ENCODE data around the gene BCO2.
A peak's percentile ranks its signal among the peaks of the same experiment; 100 is the strongest.

BCO2 gene

DNA sequence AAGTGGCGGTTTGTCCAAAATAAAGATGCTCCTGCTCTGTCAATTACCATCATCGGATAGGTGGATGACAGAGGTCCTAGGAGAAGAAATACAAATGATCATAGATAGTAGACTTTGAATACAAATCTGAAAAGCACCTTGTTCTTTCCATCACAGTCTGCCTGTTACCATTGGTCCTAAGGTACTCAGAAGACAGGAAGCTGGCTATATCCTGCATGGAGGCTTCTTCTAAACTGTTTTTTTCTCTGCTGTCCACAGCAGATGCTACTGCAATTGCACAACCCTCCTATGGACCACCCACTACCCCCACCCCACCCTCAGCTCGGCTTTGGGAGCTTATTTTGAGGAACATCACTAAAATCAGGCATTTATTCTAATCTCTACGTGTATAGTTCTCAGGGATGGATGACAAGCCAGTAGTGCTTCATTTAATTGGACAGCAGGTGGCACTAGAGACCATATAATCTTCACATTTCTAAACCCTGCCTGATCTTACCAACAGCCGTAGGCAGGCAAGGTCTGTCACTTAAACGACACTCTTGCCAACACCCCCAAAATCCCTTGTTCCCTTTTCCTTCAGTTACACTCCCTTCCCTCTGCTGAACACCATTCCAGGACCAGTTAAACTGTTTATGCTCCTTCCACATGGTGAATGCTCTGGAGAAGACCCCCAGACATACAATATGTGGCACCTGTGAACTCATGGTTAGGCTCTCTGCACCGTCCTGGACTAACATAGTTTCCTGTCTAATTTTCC, 44.3 kb downstream of the BCO2 start:
- peak; percentile 19 to 20 for DNase-seq

DNA sequence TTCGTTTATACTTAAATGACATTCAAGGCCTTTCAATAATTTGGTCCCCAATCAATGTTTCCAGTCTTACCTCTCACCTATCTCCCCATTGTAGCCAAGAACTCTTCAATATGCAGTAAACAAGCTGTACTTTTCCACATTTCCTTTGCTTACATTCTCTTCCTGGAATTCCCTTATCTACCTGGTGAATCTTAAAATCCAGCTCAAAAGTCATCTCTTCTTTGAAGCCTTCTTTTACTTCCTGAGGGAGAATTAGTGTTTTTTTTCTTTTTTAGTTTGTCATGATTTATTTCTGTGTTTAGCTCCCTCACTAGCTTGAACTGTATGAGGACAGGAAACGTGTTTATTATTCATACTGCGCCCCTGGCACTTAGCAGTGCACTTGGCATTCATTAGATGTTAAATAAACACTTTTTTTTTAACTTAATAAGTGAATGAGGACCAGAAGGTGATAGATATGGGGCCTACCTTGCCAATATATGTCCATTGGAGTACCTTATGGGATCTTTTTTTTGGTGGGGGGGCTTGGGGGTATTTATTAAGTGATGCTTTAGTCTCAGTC, 46.0 kb downstream of the BCO2 start:
- no peak for DNase-seq

DNA sequence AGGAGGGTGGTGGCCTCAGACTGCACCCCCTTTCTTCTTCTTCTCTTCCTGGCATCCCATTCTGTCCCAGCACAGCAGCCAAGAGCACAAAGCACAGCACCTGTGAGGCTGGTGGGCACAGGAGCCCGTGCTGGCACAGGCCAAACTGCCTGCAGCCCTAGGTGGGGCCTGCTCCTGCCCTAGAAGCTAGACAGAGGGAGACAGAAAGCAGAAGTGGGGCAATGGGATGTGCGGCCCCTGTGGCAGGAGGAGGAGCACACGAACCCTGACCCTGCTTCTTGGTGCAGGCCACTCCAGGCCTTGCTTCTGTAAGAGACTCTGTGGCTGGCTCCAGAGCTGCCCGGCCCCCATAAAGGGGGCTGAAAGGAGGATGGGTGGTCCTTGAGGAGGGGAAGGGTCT, 47.0 kb downstream of the BCO2 start:
- no peak for DNase-seq

DNA sequence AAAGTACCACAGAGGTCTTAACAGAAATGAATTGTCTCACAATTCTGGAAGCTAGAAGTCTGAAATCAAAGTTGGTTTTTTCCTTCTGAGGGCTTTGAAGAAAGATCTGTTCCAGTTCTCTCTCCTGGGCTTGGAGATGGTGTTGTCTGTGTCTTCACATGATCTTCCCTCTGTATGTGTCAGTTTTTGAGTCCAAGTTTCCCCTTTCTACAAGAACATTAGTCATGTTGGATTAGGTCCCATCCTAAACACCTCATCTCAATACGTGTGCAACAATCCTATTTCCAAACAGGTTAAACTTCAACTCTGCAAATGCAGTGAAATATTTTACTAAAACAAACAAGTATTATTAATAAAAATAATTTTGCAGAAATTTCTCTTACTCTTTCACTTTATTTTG, 47.8 kb downstream of the BCO2 start:
- no peak for DNase-seq

DNA sequence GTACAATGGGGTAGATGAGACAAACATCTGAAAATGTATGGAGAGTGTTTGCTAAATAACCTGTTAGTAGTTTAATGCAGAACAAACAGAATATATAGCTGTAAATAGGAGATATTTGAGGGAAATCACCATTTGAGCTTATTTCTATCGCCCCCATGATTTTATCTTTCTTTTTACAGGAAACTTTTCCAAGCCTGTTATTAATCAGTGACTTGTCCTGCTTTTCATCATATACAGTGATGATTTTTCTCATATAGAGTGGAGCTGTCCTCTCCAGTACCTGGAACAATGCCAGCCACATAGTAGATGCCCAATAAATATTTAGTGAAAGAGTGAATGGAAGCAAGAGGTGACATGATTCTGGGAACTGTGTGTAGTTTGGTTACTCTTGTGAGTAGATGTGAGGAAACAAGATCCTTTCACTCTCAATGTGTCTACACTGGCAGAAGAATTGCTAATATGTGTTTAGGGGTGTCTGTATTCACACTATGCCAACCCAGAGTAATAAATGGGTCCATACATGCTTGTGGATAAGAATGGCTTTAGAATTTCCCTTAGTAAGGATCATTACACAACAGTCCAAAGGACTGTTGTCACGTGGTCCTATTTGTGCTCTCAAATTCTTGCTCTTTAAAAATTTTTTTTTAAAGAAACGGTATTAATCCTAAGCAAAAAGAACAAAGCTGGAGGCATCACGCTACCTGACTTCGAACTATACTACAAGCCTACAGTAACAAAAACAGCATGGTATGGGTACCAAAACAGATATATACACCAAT, 48.6 kb downstream of the BCO2 start:
- DNase-seq = no peak

DNA sequence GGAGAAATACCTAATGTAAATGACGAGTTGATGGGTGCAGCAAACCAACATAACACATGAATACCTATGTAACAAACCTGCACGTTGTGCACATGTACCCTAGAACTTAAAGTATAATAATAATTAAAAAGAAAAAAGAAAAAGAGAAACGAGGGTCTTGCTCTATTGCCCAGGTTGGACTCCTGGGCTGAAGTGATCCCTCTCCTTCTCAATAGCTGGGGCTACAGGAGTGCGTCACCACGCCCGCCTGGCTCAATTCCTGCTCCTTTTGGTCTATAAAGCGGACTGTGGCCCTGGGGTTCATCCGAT, 50.4 kb downstream of the BCO2 start:
- no peak for DNase-seq

DNA sequence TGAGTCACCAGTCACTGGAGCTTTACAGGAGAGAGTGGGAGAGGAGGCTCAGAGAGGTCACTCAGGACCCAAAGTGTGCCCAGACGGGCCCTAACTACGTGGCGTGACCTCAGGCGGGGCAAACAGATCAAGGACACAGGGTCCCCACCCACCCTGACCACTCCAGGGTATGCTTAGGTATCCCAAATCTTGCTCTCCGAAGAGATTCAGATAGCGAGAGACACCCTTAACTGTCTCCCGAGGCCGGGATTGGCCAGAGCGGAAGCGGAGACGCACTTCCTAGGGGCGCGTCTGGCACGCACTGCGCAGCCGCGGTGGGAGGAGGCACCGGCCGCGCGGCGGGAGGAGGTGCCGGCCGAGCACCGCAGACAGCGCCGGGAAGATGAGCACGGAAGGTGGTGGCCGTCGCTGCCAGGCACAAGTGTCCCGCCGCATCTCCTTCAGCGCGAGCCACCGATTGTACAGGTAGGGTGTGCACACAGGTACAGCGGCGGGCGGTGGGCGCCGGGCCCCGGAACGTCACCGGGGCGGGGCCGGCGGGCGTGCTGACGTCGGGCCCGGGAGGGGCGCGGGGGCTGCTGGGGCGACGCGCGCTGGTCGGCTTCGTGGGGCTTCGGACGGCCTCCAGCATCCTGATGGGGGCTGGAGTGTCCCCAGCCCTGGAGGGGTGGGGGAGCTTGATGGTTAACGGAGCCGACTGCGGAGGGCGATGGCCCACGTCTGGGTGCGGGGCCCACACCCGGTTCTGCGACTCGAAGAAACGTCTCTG, 50.9 kb downstream of the BCO2 start, which contains the start of gene PTS:
TSS of gene PTS (plus strand) at position 367 of the 769 bp plus-strand sequence. CDS start at position 383, 16 bp downstream.
- peak; percentile 75 to 77 for DNase-seq

DNA sequence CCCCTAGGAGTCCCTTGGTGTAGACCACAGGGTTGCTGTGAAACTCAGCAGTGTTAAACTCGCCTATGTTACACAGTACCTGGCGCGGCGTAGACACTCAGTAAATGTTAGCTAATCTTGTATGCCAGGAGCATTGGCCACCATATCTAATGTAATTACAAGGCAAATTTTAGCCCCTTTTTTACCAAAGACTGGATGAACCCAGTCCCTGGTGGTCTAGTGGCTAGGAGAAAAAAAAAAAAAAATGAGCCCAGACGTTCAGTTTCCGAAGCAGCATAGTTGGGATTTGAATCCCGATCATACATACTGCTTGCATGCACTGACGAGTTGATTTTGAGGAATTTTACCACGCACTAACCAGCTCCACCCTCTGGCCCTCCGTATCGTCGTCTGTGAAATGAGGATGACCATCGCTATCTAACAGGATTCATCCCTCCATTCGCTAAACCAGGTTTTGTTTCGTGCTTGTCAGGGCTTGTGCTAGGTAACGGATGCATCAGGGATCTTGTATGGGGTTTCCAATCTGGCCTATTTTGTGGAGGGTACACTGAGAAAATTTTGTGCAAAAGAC, 51.6 kb downstream of the BCO2 start:
- DNase-seq = no peak

DNA sequence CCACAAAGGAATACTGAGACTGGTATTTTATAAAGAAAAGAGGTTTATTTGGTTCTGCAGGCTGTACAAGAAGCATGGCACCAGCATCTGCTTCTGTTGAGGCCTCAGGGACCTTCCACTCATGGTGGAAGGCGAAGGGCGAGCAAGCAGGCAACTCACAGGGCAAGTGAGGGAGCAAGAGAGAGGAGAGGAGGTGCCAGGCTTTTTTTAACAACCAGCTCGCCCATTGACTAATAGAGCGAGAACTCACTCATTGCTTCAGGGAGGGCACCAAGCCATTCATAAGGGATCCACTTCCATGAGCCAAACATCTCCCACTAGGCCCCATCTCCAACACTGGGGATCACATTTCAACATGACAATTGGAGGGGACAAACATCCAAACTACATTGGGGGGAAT, 52.2 kb downstream of the BCO2 start:
- DNase-seq = no peak

DNA sequence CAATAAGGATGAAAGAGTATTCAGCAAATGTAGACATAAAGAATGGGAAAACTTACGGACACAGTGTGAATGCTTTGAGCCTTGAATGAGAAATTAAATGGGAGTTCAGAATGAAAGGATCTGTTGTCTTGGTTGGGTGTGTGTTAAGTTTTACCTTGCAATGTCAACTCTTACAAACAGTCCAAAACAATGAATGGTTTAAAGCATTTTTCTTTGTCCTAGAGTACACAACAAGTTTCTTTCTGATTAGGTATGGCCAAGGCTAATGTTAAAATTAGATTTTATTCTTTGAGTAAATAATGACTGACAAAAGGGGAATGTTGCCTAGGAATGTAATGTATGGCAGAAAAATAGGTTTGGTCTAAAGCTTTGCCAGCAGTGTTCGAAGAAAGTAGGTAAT, 53.4 kb downstream of the BCO2 start:
- DNase-seq = no peak

DNA sequence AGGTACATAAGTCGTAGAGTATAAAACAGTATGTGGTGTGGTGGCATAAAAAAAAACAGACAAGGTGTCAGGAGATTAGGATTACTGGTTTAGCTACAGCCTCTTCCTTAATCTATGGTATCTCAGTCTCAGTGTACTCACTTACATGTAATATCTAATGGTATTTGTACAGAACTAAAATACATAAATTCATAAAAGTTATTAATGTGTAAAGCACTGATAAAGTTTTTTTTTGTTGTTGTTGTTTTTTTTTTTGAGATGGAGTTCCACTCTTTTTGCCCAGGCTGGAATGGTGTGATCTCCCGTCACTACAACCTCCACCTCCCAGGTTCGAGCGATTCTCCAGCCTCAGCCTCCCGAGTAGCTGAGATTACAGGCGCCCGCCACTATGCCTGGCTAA, 53.8 kb downstream of the BCO2 start:
- no peak for DNase-seq

DNA sequence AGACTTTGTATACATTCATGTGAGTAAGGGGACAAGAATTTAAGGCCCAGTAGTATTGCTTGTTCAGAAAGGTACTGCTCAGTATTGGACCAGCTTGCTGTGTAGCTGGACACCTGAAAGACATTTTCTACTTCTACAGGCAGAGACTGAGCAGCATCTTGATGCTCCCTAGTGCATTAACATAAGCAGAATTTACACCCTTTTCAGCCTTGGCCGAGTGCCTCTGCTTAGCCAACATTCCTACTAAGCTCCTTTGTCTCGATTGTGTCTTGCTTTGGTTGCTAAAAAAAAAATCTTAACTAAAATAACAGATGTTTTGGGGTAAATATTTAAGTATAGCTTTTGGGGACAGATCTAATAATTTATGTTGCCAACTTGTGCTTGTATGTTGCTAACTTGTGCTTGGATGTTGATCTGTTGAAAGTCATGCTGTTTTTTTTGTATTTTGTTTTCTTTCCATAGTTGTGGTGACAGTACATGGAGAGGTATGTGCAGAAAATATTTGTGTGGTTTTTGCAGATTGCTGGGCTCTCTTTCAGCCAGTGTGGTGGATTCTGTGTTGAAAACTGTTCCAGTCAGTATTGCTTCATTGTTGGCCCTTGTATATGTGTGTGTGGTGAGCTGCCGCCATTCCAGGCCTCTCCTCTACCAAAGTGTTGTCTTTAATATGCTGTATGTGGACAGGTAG, 54.6 kb downstream of the BCO2 start:
- DNase-seq = no peak

DNA sequence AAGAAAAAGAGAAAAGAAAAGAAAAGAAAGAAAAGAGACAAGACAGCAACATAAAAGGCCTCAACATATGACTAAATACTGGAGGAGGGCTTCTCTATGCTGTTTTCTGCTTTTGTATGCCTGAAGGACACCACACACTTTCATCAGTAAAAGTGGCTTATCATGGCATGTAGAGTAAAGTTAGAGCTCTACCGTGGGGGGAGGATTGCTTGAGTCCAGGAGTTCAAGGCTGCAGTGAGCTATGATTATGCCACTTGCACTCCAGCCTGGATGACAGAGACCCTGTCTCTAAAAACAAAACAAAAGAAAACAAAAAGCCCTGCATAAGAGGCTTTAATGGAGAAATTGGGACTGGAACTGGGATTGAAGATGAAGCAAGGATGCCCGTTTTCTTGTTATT, 56.6 kb downstream of the BCO2 start:
- no peak for DNase-seq

DNA sequence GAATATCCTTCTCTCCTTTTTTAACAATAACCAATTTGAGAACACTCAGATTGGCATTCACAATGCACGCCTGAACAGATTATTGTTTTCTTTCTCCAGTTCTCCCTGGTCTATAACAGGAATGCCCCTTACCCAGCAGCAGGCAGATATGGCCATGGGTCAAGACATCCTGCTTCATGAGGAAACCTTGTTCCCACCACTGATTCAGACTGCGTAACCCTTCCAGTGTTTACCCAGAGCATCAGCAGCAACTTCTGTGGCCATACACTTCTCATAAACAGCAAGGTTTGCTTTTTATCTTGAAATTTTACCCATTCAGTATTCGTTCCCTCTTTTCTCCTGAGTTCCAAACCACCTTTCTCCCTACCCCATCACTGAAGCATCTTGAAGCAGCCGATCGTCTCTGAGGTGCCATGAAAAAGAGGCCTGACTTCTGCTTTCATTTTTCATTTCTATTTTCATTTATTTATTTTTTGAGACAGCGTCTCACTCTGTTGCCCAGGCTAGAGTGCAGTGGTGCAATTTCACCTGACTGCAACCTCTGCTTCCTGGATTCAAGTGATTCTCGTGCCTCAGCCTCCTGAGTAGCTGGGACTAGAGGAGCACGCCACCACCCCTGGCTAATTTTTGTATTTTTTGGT, 60.6 kb downstream of the BCO2 start:
- no peak for DNase-seq

DNA sequence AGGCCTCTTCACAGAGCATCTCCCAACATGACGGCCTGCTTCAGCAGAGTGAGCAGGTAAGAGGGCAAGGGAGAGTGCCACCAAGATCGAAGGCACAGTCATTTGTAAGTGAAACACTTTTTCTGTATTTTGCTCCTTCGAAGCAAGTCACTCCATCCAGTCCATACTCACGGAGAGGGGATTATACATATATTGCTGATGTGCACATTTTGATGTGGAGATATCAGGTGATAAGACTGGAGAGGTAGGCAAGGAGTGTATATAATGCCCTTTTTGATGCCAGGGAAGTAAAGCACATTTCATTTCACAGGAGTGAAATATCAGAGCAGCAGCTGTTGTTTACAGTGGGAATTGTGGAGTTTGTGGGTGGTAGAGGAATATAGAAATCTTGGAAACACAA, 62.1 kb downstream of the BCO2 start:
- DNase-seq = no peak

DNA sequence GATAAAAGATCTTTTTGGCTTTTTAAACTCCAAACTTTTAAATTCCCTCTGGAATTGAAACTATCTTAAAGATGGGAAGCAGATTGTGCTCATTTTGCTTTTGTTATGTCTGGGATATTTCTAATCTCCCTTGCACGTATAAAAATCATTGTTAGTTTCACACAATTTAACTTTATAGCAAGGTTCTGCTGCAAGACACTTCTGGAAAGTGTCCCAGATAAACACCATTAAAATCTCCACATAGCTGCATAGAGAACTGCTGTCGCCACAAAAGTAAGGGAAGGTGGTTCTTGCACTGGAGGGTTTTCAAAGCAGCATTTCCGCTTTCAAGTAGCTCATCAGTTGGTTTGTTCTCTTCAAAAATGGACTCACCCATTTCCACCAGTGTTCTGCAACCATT, 62.7 kb downstream of the BCO2 start:
- DNase-seq = no peak

DNA sequence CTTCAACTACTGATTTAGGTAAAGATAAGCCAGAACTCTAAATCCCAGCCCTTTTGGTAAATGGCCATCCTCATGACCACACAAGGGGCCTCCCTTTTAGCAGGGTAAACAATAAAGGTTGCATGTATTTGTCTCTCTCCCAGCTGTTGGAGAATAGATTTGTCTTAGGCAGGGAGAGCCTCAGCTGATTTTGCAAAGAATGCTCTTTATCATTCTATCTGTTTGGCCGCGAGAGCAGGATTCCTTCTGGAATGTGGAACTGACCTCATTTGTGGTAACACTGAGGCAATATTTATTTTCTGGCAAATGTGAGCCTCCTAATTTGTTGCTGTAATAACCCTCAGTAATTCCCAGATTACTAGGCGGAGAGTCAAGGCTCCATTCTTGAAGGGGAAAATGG, 66.2 kb downstream of the BCO2 start:
- DNase-seq = no peak

DNA sequence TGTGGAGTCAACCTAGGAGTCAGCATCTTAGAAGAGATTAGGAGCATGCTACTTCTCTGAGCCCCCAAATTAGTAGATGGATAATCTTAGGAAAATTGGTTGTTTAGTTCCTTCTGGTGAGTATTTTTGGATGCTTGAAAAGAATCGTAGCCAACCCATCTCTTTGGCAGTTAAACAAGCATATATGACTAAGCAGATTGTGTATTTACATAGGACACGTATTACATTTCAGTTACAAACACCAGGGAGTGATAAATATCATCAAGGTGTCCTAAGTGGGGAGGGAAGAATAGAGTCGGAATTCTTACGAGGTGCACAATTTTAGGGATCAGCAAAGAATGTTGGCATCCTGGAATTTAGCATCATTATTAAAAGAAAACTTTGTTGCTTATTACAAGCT, 71.9 kb downstream of the BCO2 start:
- DNase-seq = no peak

DNA sequence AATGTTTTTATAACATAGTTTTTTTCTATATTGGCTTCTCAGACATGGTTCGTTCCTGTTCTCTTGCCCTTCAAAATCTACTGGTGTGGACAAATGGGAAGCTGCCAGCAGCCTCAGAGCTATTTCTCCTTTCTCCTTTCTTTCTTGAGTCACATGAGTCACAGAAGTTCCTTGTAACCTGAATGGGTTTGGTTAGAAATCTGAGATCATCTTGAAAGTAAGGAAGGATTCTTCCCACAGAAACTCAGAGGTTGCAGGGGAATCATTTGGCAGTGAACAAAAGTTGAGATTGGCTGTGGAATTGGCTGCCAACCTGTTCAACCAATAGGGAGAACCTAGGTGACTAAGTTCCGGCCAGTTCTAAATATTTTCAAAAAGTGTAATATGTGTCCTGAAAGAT, 72.9 kb downstream of the BCO2 start:
- no peak for DNase-seq

DNA sequence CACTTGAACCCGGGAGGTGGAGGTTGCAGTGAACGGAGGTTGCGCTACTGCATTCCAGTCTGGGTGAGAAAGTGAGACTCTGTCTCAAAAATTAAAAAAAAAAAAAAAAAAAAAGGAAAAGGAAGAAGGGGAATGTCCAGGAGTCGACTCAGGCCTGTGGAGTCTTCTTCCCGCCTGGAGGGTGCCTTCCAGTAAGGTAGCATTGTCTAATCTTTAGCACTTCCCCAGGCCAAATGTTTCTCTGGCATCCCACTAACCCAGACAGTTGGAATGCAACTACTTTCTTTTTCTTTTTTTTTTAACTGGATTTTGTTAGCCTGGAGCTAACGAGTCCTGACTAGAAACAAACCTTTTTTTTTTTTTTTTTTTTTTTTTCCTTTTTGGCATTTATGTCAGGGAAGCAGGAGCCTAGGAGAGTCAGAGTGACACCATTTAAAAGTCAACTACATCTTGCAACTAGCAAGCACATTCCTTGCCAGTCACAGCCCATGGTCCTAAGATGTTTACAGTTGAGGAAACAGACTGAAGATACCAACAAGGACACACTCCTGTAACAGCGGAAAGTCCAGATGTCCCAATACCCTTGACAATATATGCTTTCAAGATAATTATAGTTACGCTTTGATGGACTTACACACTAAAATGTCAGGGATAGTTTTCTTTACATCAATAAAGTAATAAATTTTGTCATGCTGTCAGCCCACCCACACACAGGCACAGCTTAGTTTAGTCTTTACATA, 74.7 kb downstream of the BCO2 start:
- DNase-seq = no peak

DNA sequence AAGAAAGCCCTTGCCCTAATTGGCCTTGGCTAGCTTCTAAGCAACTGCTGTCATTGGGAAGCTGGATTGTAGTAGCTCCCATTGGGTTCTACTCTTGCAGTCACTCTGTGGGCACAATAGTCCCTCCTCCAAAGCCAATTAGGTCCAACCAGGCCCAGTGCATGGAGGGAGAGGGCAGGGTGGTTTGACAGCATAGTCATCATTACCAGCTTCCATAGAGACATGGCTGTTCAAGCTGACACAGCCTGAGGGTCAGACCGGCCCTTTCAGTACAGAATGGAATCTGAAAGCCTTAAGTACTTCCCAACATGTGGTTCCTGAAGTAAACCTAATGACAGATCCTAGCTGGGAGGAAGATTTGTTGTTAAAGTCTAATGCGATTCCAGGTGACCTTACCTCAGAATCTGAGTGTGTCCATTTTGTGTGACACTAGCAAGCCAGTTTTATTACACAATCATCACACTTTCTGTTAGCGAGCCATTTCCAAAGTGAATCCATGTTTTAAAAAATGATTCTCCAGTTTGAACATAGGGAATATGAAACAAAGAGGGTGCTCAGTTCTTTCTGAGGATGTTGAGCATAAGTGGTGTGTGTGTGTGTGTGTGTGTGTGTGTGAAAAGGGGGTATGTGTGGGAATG, 78.4 kb downstream of the BCO2 start:
- no peak for DNase-seq
